ENCODE results near the gene CLCNKA. TPM values are rescaled to one million over a fixed set of nuclear protein-coding genes. Genes with fewer than 3 reads are reported as not detected.

CLCNKA gene
- total and polyA plus RNA-seq, 2 of the 8 experiments (the other 6 are each of a cell fraction or from before 2014, with no cell fraction given): 0.95 to 2.0 TPM

GRCh38 chr1:16065269-16065576 is 43.4 kb downstream of the CLCNKA start:
- Histone ChIP-seq H4K91ac (replicated peaks; ENCODE audit: insufficient read length, low read length) (no peak overlapping the region), H3K27me3 (replicated peaks in 1 of 4; ENCODE audit: control insufficient read depth in 3 of 4, extremely low read depth in 1 of 4, insufficient read depth in 3 of 4, low read length in 3 of 4) (peaks cover 0 to 4% (median 2%) of the 10 kb centered on the region in 4 experiments; a peak in 2 of 7 replicates), H3K79me2 (ENCODE audit: control insufficient read depth in 1 of 2, insufficient read depth in 2 of 2, low read length in 2 of 2) (no peaks in the 10 kb centered on the region), H2BK20ac (ENCODE audit: low read length) (no peak overlapping the region), H4K8ac (ENCODE audit: extremely low read depth, insufficient read depth, low read length) (no peak overlapping the region), H3K4me3 (ENCODE audit: extremely low read depth in 1 of 4, insufficient read depth in 2 of 4, low read depth in 3 of 4, low read length in 4 of 4) (no peak overlapping the region), H3K79me1 (ENCODE audit: low read depth, low read length) (no peaks in the 10 kb centered on the region), H2AK5ac (ENCODE audit: low read depth, low read length) (no peak overlapping the region), H4K5ac (ENCODE audit: insufficient read length, low read depth, low read length) (no peak overlapping the region), H3K9me3 (ENCODE audit: insufficient read depth in 2 of 2, low read depth in 1 of 2, low read length in 1 of 2) (no peaks in the 10 kb centered on the region), H2BK12ac (ENCODE audit: low read depth, low read length) (no peak overlapping the region), H3K56ac (replicated peaks; ENCODE audit: insufficient read length, low read depth, low read length) (no peak overlapping the region), H2BK5ac (ENCODE audit: low read depth, low read length) (no peak overlapping the region), H3K14ac (ENCODE audit: insufficient read length) (no peak overlapping the region), H3K4me1 (replicated peaks in 1 of 4; ENCODE audit: control insufficient read depth in 3 of 4, insufficient read depth in 4 of 4, low read length in 3 of 4) (peaks cover 0 to 18% (median 13%) of the 10 kb centered on the region in 4 experiments; a peak in 6 of 7 replicates), H2BK15ac (ENCODE audit: low read length) (no peak overlapping the region), H3K4ac (replicated peaks; ENCODE audit: insufficient read length, low read depth, low read length) (no peak overlapping the region), H2AFZ (ENCODE audit: low read length) (no peak overlapping the region), H3K9ac (replicated peaks in 1 of 4; ENCODE audit: extremely low read depth in 1 of 4, low read depth in 3 of 4, low read length in 3 of 4) (no peak overlapping the region), H3K36me3 (ENCODE audit: control insufficient read depth in 2 of 4, insufficient read depth in 4 of 4, low read length in 3 of 4) (no peaks in the 10 kb centered on the region), H2BK120ac (replicated peaks; ENCODE audit: low read depth, low read length) (no peak overlapping the region), H3K18ac (ENCODE audit: extremely low read depth, low read length) (no peak overlapping the region), H3K23me2 (ENCODE audit: low read depth, low read length) (no peaks in the 10 kb centered on the region), H4K20me1 (replicated peaks in 1 of 2; ENCODE audit: control insufficient read depth in 1 of 2, insufficient read depth in 2 of 2, low read length in 2 of 2) (no peaks in the 10 kb centered on the region), H3K27ac (ENCODE audit: low read depth, low read length) (no peak overlapping the region), H3K23ac (ENCODE audit: insufficient read length) (no peak overlapping the region), H3K4me2 (ENCODE audit: insufficient read depth in 1 of 2, low read depth in 2 of 2, low read length in 2 of 2) (no peak overlapping the region; a peak in 1 of 4 replicates)
- no peak for FAIRE-seq
- 79% methylated on average over 8 of the region's 8 CpGs; no CpG with 5 or more reads in 1 of the 2 experiments for WGBS, 2 experiments (ENCODE audit: extremely low coverage in 1 of 2, insufficient coverage in 1 of 2, insufficient read length in 1 of 2, insufficient replicate concordance in 2 of 2, low coverage in 1 of 2, low lambda C conversion rate in 2 of 2, missing lambda C conversion rate in 1 of 2)
- POLR2A ChIA-PET (ENCODE audit: partially characterized antibody): no interaction called here
- CTCF ChIA-PET (ENCODE audit: partially characterized antibody): interaction anchor here (0.6 to 7.8 kb wide), 10 partner anchors 10 to 374 kb away, joined by 3 to 91 read pairs (median 4); no protein-coding TSS in a partner anchor
- no peak for DNase-seq (ENCODE audit: low read depth in 1 of 2, low spot score in 2 of 2)
- no peak for TF ChIP-seq SIRT6 (IDR thresholded peaks at IDR 0.05; ENCODE audit: low read length)
- no peak for TF ChIP-seq RBBP5 (IDR thresholded peaks at IDR 0.05; ENCODE audit: borderline replicate concordance, low read depth, low read length)
- TF ChIP-seq MAX (IDR thresholded peaks at IDR 0.05): no peak
- no peak for TF ChIP-seq NANOG (IDR thresholded peaks at IDR 0.05; ENCODE audit: insufficient read depth, low read depth, low read length, poor library complexity, severe bottlenecking)
- TF ChIP-seq HDAC6 (IDR thresholded peaks at IDR 0.05; ENCODE audit: low read depth, low read length): no peak
